NCI-H82 (cell line): ENCODE results near the gene TOR4A.
A peak's percentile ranks its signal among the peaks of the same experiment; 100 is the strongest.

Source experiments
- DNase-seq: peaks from one replicate; lab custom pipeline; 2025; lab: John Stamatoyannopoulos, UW

Gene TOR4A

GRCh38 chr9:137252555-137253506 is 24.7 kb upstream of the TOR4A start:
- peak; percentile 60 for DNase-seq

GRCh38 chr9:137253717-137254623 is 23.6 kb upstream of the TOR4A start:
- DNase-seq = peak; percentile 44

- peak; percentile 91 for DNase-seq
Observed at GRCh38 chr9:137254624-137255447, 22.7 kb upstream of the TOR4A start, which contains the start of gene NELFB. TSS of gene NELFB (plus strand) at chr9:137255327.

- DNase-seq = peak; percentile 68
Observed at GRCh38 chr9:137255448-137256114, 21.9 kb upstream of the TOR4A start.

GRCh38 chr9:137256362-137256761 is 21.2 kb upstream of the TOR4A start:
- no peak for DNase-seq

GRCh38 chr9:137256856-137257255 is 20.7 kb upstream of the TOR4A start:
- DNase-seq = no peak

- peak; percentile 67 for DNase-seq
Observed at GRCh38 chr9:137262173-137262908, 15.2 kb upstream of the TOR4A start.

- DNase-seq = no peak
Observed at GRCh38 chr9:137262909-137263285, 14.6 kb upstream of the TOR4A start.

- DNase-seq = no peak
Observed at GRCh38 chr9:137263506-137263905, 14.0 kb upstream of the TOR4A start.

GRCh38 chr9:137264067-137264466 is 13.5 kb upstream of the TOR4A start:
- DNase-seq = no peak

- no peak for DNase-seq
Observed at GRCh38 chr9:137265496-137266161, 11.9 kb upstream of the TOR4A start.

- DNase-seq = no peak
Observed at GRCh38 chr9:137266162-137266527, 11.4 kb upstream of the TOR4A start.

GRCh38 chr9:137266585-137267453 is 10.7 kb upstream of the TOR4A start:
- no peak for DNase-seq

GRCh38 chr9:137267933-137268355 is 9.6 kb upstream of the TOR4A start:
- no peak for DNase-seq

- no peak for DNase-seq
Observed at GRCh38 chr9:137268538-137269201, 8.9 kb upstream of the TOR4A start.

- no peak for DNase-seq
Observed at GRCh38 chr9:137269231-137269772, 8.2 kb upstream of the TOR4A start.

- DNase-seq = no peak
Observed at GRCh38 chr9:137270929-137271695, 6.4 kb upstream of the TOR4A start.
